Measurements from ENCODE around the gene SNX3. TPM values are rescaled to one million over a fixed set of nuclear protein-coding genes. Genes with fewer than 3 reads are reported as not detected.
A peak's percentile ranks its signal among the peaks of the same experiment; 100 is the strongest.

Gene SNX3
- total and polyA plus RNA-seq, 2 donors (not counting 1 experiment from before 2014, with no cell fraction given) = 96.0 to 130 TPM

GRCh38 chr6:108165714-108166663 lies 94.9 kb downstream of the SNX3 start, which contains the start of gene NR2E1:
Gene NR2E1, plus strand, starts transcription at chr6:108166022. Its CDS starts 744 bp downstream, at chr6:108166766.
- intact Hi-C loops (cut with micrococcal nuclease) = loop anchor here (10.0 kb wide), 1 partner anchor 1051 kb away; the partner anchor contains the start of gene BEND3
- Histone ChIP-seq H4K20me1 (ENCODE audit: control insufficient read depth, insufficient read depth, low read length, poor library complexity, severe bottlenecking) (peaks cover 13% of the 10 kb centered on the region), H3K4me3 (ENCODE audit: control extremely low read depth in 1 of 5, extremely low read depth in 1 of 5, insufficient read depth in 1 of 5, low read depth in 2 of 5, low read length in 4 of 5) (peak within 1 kb of the TSS in 1 of 5 experiments; percentile 14), H3K4me1 (ENCODE audit: control insufficient read depth in 2 of 2, insufficient read depth in 2 of 2, low read length in 2 of 2) (peaks cover 76 to 79% of the 10 kb centered on the region in 2 donors), H3K79me2 (ENCODE audit: control insufficient read depth, insufficient read depth, low read length) (no peaks in the 10 kb centered on the region), H3K4me2 (replicated peaks; ENCODE audit: low read depth, low read length, poor library complexity, severe bottlenecking) (peak within 1 kb of the TSS; percentile 85), H3K27ac (ENCODE audit: low read length in 2 of 2) (no peak within 1 kb of the TSS), H3K9me3 (ENCODE audit: control extremely low read depth in 1 of 3, control insufficient read depth in 2 of 3, insufficient read depth in 1 of 3, low read length in 2 of 3) (peaks cover 0 to 78% (median 29%) of the 10 kb centered on the region in 3 donors), H3K36me3 (replicated peaks in 1 of 2; ENCODE audit: control extremely low read depth in 1 of 2, control insufficient read depth in 1 of 2, extremely low read depth in 1 of 2, insufficient read depth in 2 of 2, low read length in 1 of 2) (no peaks in the 10 kb centered on the region), H3K27me3 (replicated peaks in 1 of 4; ENCODE audit: control extremely low read depth in 1 of 4, control insufficient read depth in 3 of 4, insufficient read depth in 4 of 4, low read length in 3 of 4) (peaks cover 0 to 100% (median 89%) of the 10 kb centered on the region in 4 experiments), H2AFZ (ENCODE audit: insufficient read depth, low read depth, low read length, poor library complexity, severe bottlenecking) (no peak within 1 kb of the TSS), H3K9ac (ENCODE audit: low read length) (no peak within 1 kb of the TSS)
- no peaks in the 10 kb centered on the region for H3K9me3 Mint-ChIP-seq (ENCODE audit: insufficient read depth)
- ChIA-PET POLR2A (interaction anchor here (0.6 kb wide), 1 partner anchor 402 kb away, joined by 5 read pairs; no protein-coding TSS in a partner anchor), CTCF (no interaction called here)
- ATAC-seq (ENCODE audit: low read depth) = no peak
- H3K27me3 Mint-ChIP-seq = peaks cover 76% of the 10 kb centered on the region
- peak within 1 kb of the TSS; percentile 57 for H3K27ac Mint-ChIP-seq
- peak within 1 kb of the TSS; percentile 79 for H3K4me3 Mint-ChIP-seq
- TF ChIP-seq CTCF (IDR thresholded peaks at IDR 0.05) (no peak), EZH2 (IDR thresholded peaks at IDR 0.05; ENCODE audit: borderline replicate concordance, insufficient read depth, low read depth, low read length, poor library complexity, severe bottlenecking) (peak; percentile 63)
- peak; percentile 49 for DNase-seq
- WGBS (ENCODE audit: insufficient coverage) = 8% methylated on average over 41 of the region's 54 CpGs
- peaks cover 53% of the 10 kb centered on the region for H3K4me1 Mint-ChIP-seq

All from B cell (primary cell).